Measurements from ENCODE around the gene TMEM92.
"Not testable (repeated sequence)": the region's sequence is repeated elsewhere in the genome, so short reads cannot be mapped to it uniquely, and the experiment has no call there.

Gene TMEM92

GRCh38 chr17:50262001-50262794 is 12.1 kb upstream of the TMEM92 start:
- no peak for DNase-seq

GRCh38 chr17:50263331-50264262 is 10.7 kb upstream of the TMEM92 start:
- DNase-seq = no peak

GRCh38 chr17:50264263-50265113 is 9.8 kb upstream of the TMEM92 start:
- DNase-seq = peak; percentile 65

GRCh38 chr17:50265212-50265611 is 9.1 kb upstream of the TMEM92 start:
- DNase-seq = no peak

- peak; percentile 57 for DNase-seq
Observed at GRCh38 chr17:50265690-50266315, 8.5 kb upstream of the TMEM92 start.

- peak; percentile 93 for DNase-seq
Observed at GRCh38 chr17:50266384-50267073, 7.7 kb upstream of the TMEM92 start.

GRCh38 chr17:50267074-50267841 is 7.0 kb upstream of the TMEM92 start:
- peak; percentile 79 for DNase-seq

- no peak for DNase-seq
Observed at GRCh38 chr17:50268026-50268425, 6.2 kb upstream of the TMEM92 start.

- peak; percentile 45 for DNase-seq
Observed at GRCh38 chr17:50268743-50269275, 5.5 kb upstream of the TMEM92 start.

- DNase-seq = peak; percentile 94
Observed at GRCh38 chr17:50269477-50270434, 4.5 kb upstream of the TMEM92 start.

- DNase-seq = peak; percentile 92
Observed at GRCh38 chr17:50270435-50271362, 3.6 kb upstream of the TMEM92 start.

GRCh38 chr17:50271363-50271750 is 2.9 kb upstream of the TMEM92 start:
- DNase-seq = not testable (repeated sequence)

- DNase-seq = no peak
Observed at GRCh38 chr17:50272246-50272645, 2.0 kb upstream of the TMEM92 start.

- DNase-seq = peak; percentile 81
Observed at GRCh38 chr17:50272711-50273653, 1.3 kb upstream of the TMEM92 start.

- DNase-seq = no peak
Observed at GRCh38 chr17:50273654-50274040, 619 bp upstream of the TMEM92 start.

- no peak for DNase-seq
Observed at GRCh38 chr17:50274897-50275221, 593 bp downstream of the TMEM92 start.

- no peak for DNase-seq
Observed at GRCh38 chr17:50275279-50275678, 1.0 kb downstream of the TMEM92 start.
